Heart left ventricle (tissue), 16 donors: Measurements from ENCODE around the gene PRRX2. TPM values are rescaled to one million over a fixed set of nuclear protein-coding genes. Genes with fewer than 3 reads are reported as not detected.
A peak's percentile ranks its signal among the peaks of the same experiment; 100 is the strongest.

ENCODE experiments used
- ATAC-seq, 4 donors: fragments of 200-7000 bp; cut with Tn5 transposase; one replicate each; pipeline ENCODE4 v1.9.1; 2020 to 2022; ENCODE audit warnings: moderate library complexity in 4 of 4, mild to moderate bottlenecking in 3 of 4, moderate number of reproducible peaks in 1 of 4
- DNase-seq, 5 donors: peaks; one replicate each; pipeline ENCODE4 v3.0.0-alpha.2; 2020
- H3K27ac ChIP-seq, 12 donors: fragments of 200-600 bp; sonication (generic) in 4 of 12; one replicate each; pipeline versions ENCODE4 v1.5.0 to v1.8.0; 2016 to 2022; ENCODE audit warnings: mild to moderate bottlenecking in 2 of 12
- H3K27me3 ChIP-seq, 9 donors: fragments of 200-600 bp; sonication (generic) in 2 of 9; one replicate each; pipeline versions ENCODE4 v1.5.1 to v1.8.0; 2016 to 2022; ENCODE audit warnings: mild to moderate bottlenecking in 3 of 9
- H3K36me3 ChIP-seq, 9 donors: fragments of 200-600 bp; sonication (generic) in 2 of 9; one replicate each; pipeline versions ENCODE4 v1.5.0 to v1.8.0; 2018 to 2022; ENCODE audit warnings: mild to moderate bottlenecking in 2 of 9
- H3K4me1 ChIP-seq, 12 donors: fragments of 200-600 bp; sonication (generic) in 4 of 12; one replicate each; pipeline versions ENCODE4 v1.5.0 to v1.8.0; 2016 to 2022; ENCODE audit warnings: mild to moderate bottlenecking in 3 of 12
- H3K4me3 ChIP-seq, 12 donors: fragments of 200-600 bp; sonication (generic) in 4 of 12; one replicate each; pipeline versions ENCODE4 v1.5.0 to v1.8.0; 2017 to 2022; ENCODE audit warnings: mild to moderate bottlenecking in 9 of 12, moderate library complexity in 4 of 12
- H3K9me3 ChIP-seq, 12 donors: fragments of 200-600 bp; sonication (generic) in 4 of 12; one replicate each; pipeline versions ENCODE4 v1.5.0 to v1.8.0; 2016 to 2022; ENCODE audit warnings: mild to moderate bottlenecking in 1 of 12
- POLR2A ChIP-seq, 2 donors: fragments of 450-650 bp; IDR thresholded peaks; one replicate each; pipeline ENCODE4 v1.6.1; 2017; ENCODE audit warnings: antibody characterized with exemption in 2 of 2, mild to moderate bottlenecking in 2 of 2, moderate library complexity in 2 of 2
- WGBS, 4 donors: extraction: QIAGEN DNeasy Blood & Tissue Kit in 2 of 4; methylation state at CpG; one replicate each; pipeline versions ENCODE4 v1.1.5 to v1.1.7; 2013 to 2018; 5-methylcytosine and 5-hydroxymethylcytosine counted together
- intact Hi-C, 10 donors: fragments of 100-400 bp; cut with DNase I; formaldehyde crosslinking; loops; one replicate each; pipeline versions ENCODE4 v1.11.1 to v1.14.2; 2022
- polyA plus RNA-seq, 2 donors: library from polyadenylated mRNA; stranded (reverse); fragments of 200-250 nt; gene quantifications; one replicate each; pipeline ENCODE4 v1.2.3, GENCODE V29; 2013
- total RNA-seq, 9 donors: library from RNA; depleted of rRNA in 2 of 9; stranded (reverse); fragments of >200 nt in 2 of 9; fragmentation: NEBNext Ultra II Directional in 3 of 9; extraction: Animal tissue kit (Norgen Biotek cat#: 25700) in 3 of 9; gene quantifications; one replicate each; pipeline versions ENCODE4 v1.1.0 to v1.2.4, GENCODE V29; 2016 to 2023
- TF ChIP-seq, protein P1 (sequence below), 12 donors: fragments of 200-600 bp; sonication (generic) in 4 of 12; IDR thresholded peaks; one replicate each; pipeline versions ENCODE4 v1.5.0 to v1.8.0; 2018 to 2022; ENCODE audit warnings: antibody characterized with exemption in 12 of 12, mild to moderate bottlenecking in 5 of 12
- donor health status: ischemic (EF 13 %, LVEDD 7.1; RV severe dilation, severe dysfunction).
- donor health status: healthy with polysubstance abuse.
- donor health status: DM: no; HTN: yes; CAD: no.
- donor health status: DM: no; HTN: no; CAD: no.
- donor health status: ischemic (EF 25% LVEDD 6.9; RV normal size, moderate dysfunction).
- donor health status: ischemic (EF 25% LVEDD 5.7; RV mildly dilated, moderate dysfunction).
- donor health status: healthy.
- donor health status: DM: yes; HTN: yes; CAD: no.
- donor health status: ischemic (EF 35%, LVEDD 5.7; RV mildly dilated, moderate dysfunction).
- donor health status: nonischemic (EF 11% LVEDD 7.7; RV severe dilation, severe dysfunction).
- donor health status: DM: yes; HTN: yes; CAD: no.
- donor health status: PGD.
- donor health status: ischemic (EF 29% LVEDD 5.4; RV normal size, mild dysfunction).
- donor health status: nonischemic (EF 23%, LVEDD 6.1; RV moderate dilation, normal function).

The PRRX2 gene
- total and polyA plus RNA-seq, 11 donors, result 0.22 to 1.5 (median 0.75) TPM; not detected in 1

DNA sequence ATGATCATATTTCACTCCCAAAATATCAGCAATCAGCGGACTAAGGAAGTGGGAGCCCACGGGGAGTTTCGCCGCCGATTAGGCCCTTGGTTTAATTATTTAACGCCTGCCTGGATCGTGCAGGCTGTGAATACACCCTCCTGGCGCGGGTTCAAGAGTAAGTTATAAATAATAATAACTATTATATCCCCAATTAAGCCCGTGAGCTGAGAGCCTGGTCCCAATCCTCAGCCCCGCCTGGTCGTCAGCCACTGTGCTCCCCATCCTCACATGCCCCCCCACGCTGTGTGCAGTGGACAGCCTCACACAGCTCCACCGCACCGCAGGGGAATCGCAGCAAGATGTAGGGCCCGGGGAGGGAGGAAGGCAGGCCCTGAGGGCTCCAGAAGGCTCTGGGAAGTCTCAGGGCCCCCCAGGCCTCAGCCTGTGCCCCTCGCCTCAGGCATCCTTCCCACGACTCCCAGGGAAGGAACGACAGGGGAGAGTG lies 10.8 kb upstream of the PRRX2 start:
- Histone ChIP-seq H3K27me3 (no peaks in the 10 kb centered on the region), H3K9me3 (no peaks in the 10 kb centered on the region), H3K27ac (peak overlapping the region in 1 of 12 donors; percentile 17), H3K36me3 (no peaks in the 10 kb centered on the region), H3K4me1 (peaks cover 0 to 11% (median 0%) of the 10 kb centered on the region in 12 donors), H3K4me3 (peak overlapping the region in 1 of 12 donors; percentile 2)
- intact Hi-C loops, result loop anchor here in 2 of 10 donors (5.0 kb wide), 1 partner anchor 68 kb away; no protein-coding TSS in a partner anchor
- TF ChIP-seq POLR2A (IDR thresholded peaks at IDR 0.05), result no peak
- TF ChIP-seq, protein P1, sequence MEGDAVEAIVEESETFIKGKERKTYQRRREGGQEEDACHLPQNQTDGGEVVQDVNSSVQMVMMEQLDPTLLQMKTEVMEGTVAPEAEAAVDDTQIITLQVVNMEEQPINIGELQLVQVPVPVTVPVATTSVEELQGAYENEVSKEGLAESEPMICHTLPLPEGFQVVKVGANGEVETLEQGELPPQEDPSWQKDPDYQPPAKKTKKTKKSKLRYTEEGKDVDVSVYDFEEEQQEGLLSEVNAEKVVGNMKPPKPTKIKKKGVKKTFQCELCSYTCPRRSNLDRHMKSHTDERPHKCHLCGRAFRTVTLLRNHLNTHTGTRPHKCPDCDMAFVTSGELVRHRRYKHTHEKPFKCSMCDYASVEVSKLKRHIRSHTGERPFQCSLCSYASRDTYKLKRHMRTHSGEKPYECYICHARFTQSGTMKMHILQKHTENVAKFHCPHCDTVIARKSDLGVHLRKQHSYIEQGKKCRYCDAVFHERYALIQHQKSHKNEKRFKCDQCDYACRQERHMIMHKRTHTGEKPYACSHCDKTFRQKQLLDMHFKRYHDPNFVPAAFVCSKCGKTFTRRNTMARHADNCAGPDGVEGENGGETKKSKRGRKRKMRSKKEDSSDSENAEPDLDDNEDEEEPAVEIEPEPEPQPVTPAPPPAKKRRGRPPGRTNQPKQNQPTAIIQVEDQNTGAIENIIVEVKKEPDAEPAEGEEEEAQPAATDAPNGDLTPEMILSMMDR (IDR thresholded peaks at IDR 0.05), result no peak
- ATAC-seq, result no peak
- 44 to 62% (median 52%) methylated on average over 19 to 20 of the region's 20 CpGs for WGBS, 4 donors
- no peak for DNase-seq

DNA sequence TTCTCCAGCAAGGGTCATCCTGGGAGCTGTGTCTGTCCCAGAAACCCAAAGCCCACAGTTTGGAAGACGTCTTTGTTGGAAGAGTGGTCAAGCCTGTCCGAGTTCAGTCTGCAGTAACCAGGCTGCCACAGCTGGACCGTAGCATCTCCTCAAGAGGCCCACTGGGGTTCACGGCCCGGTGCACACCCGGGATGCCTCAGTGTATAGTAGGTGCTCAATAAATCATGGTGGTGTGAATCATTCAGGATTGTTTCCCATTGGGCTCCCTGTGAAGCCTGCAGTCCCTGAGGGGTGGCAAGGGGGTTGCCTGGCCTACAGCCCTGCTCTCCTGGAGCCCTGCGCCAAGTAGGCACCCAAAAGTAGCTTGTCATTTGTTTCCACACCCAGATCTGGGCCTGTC lies 10.3 kb upstream of the PRRX2 start:
- Histone ChIP-seq H3K27me3 (no peaks in the 10 kb centered on the region), H3K27ac (no peak overlapping the region), H3K4me3 (no peak overlapping the region), H3K4me1 (peaks cover 0 to 11% (median 0%) of the 10 kb centered on the region in 12 donors), H3K36me3 (no peaks in the 10 kb centered on the region), H3K9me3 (no peaks in the 10 kb centered on the region)
- no peak for TF ChIP-seq POLR2A (IDR thresholded peaks at IDR 0.05)
- TF ChIP-seq, protein P1 (IDR thresholded peaks at IDR 0.05), result no peak
- no peak for DNase-seq
- intact Hi-C loops, result no loop called here
- 87 to 96% (median 92%) methylated on average over 4 to 7 of the region's 7 CpGs for WGBS, 4 donors
- no peak for ATAC-seq

DNA sequence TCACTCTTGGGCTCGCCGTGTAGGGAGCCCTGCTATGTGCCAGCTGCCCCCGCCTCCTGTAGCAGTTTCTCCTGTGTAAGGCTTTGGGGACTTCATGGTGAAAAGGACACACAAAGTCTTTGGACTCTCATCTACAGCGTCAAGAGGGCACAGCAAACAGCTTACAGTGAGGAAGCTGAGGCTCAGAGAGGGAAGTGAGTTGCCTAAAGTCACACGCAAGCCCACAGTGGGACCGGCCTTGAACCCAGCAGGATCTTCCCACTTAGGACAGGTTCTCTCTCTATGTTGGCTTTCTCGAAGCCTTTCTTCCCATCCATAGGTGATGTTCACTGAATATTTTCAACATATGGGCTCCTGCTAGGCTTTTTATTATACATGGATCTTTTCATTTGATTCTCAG lies 9.8 kb upstream of the PRRX2 start:
- peaks cover 0 to 11% (median 0%) of the 10 kb centered on the region in 12 donors for H3K4me1 ChIP-seq
- H3K9me3 ChIP-seq, result no peaks in the 10 kb centered on the region
- H3K4me3 ChIP-seq, result no peak overlapping the region
- WGBS, 4 donors, result 78 to 90% (median 80%) methylated on average over 7 of the region's 7 CpGs
- ATAC-seq (no peak), DNase-seq (no peak)
- TF ChIP-seq, protein P1 (IDR thresholded peaks at IDR 0.05), result no peak
- no peak for TF ChIP-seq POLR2A (IDR thresholded peaks at IDR 0.05)
- intact Hi-C loops, result no loop called here
- H3K36me3 ChIP-seq, result no peaks in the 10 kb centered on the region
- no peaks in the 10 kb centered on the region for H3K27me3 ChIP-seq
- no peak overlapping the region for H3K27ac ChIP-seq

DNA sequence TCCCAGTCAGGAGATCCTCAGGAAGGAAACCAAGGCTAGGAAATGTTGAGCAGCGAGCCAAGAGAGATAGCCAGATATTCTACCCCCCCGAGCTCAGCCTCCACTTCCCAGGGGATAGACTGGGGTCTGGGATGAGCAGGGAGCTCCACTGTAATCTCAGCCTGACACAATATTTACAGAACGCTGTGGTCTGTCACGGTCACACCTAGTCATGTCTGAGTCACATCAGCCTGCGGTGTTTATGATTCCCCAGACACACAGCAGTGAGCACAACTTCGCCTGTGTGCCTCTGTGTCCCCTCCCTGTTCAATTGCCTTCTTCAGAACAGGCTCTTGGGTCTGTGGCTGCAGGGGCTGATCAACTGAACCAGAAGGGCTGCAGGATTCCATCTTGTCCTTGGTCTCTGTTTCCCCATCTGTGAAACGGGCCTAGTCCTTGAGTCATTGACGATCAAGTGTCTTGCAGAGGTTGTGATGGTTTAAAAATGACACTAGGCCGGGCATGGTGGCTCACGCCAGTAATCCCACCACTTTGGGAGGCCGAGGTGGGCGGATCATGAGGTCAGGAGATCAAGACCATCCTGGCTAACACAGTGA lies 8.6 kb upstream of the PRRX2 start:
- DNase-seq (no peak), ATAC-seq (no peak)
- H3K9me3 ChIP-seq, result no peaks in the 10 kb centered on the region
- TF ChIP-seq, protein P1 (IDR thresholded peaks at IDR 0.05), result no peak
- TF ChIP-seq POLR2A (IDR thresholded peaks at IDR 0.05), result no peak
- no peak overlapping the region for H3K4me3 ChIP-seq
- no peak overlapping the region for H3K27ac ChIP-seq
- no peaks in the 10 kb centered on the region for H3K36me3 ChIP-seq
- H3K27me3 ChIP-seq, result no peaks in the 10 kb centered on the region
- intact Hi-C loops, result no loop called here
- WGBS, 4 donors, result 65 to 72% (median 67%) methylated on average over 12 of the region's 12 CpGs
- peaks cover 0 to 11% (median 0%) of the 10 kb centered on the region in 12 donors for H3K4me1 ChIP-seq
